DOHH2 (cell line): ENCODE measurements around the gene CPLX1.

Source experiments
- CTCF ChIP-seq: fragments of 200-600 bp; sonication (generic); IDR thresholded peaks from one replicate; pipeline ENCODE4 v1.5.1; 2014; ENCODE audit warnings: antibody characterized with exemption, mild to moderate bottlenecking, low read depth, low read length; ENCODE audit not compliant: poor library complexity, severe bottlenecking
- EZH2phosphoT487 ChIP-seq: fragments of 200-600 bp; sonication (generic); IDR thresholded peaks from 2 replicates; pipeline ENCODE4 v1.6.1; 2017; ENCODE audit warnings: borderline replicate concordance, mild to moderate bottlenecking, antibody characterized with exemption, low read length, moderate library complexity, mixed read lengths

GRCh38 chr4:773214-773613 lies 52.7 kb downstream of the CPLX1 start:
- no peak for TF ChIP-seq CTCF
- no peak for TF ChIP-seq EZH2phosphoT487
